NCI-H1694 (cell line): ENCODE results near the gene MOGAT1.
"Not testable (repeated sequence)": the region's sequence is repeated elsewhere in the genome, so short reads cannot be mapped to it uniquely, and the experiment has no call there.

Experiments
- DNase-seq: peaks from one replicate; lab custom pipeline; 2025; lab: John Stamatoyannopoulos, UW

The MOGAT1 gene

GRCh38 chr2:222710736-222711135 is 39.3 kb downstream of the MOGAT1 start:
- no peak for DNase-seq

- no peak for DNase-seq
These were observed 40.0 kb downstream of the MOGAT1 start for GRCh38 chr2:222711315-222711940.

- DNase-seq: no peak
These were observed 41.5 kb downstream of the MOGAT1 start for GRCh38 chr2:222713002-222713401.

- no peak for DNase-seq
These were observed 43.1 kb downstream of the MOGAT1 start for GRCh38 chr2:222714361-222715241.

GRCh38 chr2:222715742-222716141 is 44.3 kb downstream of the MOGAT1 start:
- no peak for DNase-seq

- not testable (repeated sequence) for DNase-seq
These were observed 48.3 kb downstream of the MOGAT1 start for GRCh38 chr2:222719787-222720186.

GRCh38 chr2:222721597-222721996 is 50.1 kb downstream of the MOGAT1 start:
- not testable (repeated sequence) for DNase-seq

- DNase-seq: no peak
These were observed 51.0 kb downstream of the MOGAT1 start for GRCh38 chr2:222722327-222722946.

GRCh38 chr2:222724208-222724607 is 52.8 kb downstream of the MOGAT1 start:
- DNase-seq: no peak

- DNase-seq: no peak
These were observed 57.2 kb downstream of the MOGAT1 start for GRCh38 chr2:222728621-222729020.

GRCh38 chr2:222730366-222730999 is 59.0 kb downstream of the MOGAT1 start:
- DNase-seq: no peak

- no peak for DNase-seq
These were observed 59.8 kb downstream of the MOGAT1 start for GRCh38 chr2:222731201-222731621.

GRCh38 chr2:222732489-222733178 is 61.2 kb downstream of the MOGAT1 start:
- DNase-seq: no peak

GRCh38 chr2:222733470-222733845 is 62.0 kb downstream of the MOGAT1 start:
- DNase-seq: no peak

- no peak for DNase-seq
These were observed 62.6 kb downstream of the MOGAT1 start for GRCh38 chr2:222733846-222734702.

GRCh38 chr2:222734703-222735014 is 63.2 kb downstream of the MOGAT1 start:
- no peak for DNase-seq

GRCh38 chr2:222736301-222736700 is 64.8 kb downstream of the MOGAT1 start:
- no peak for DNase-seq

GRCh38 chr2:222736924-222737323 is 65.5 kb downstream of the MOGAT1 start:
- DNase-seq: no peak

GRCh38 chr2:222738312-222738711 is 66.9 kb downstream of the MOGAT1 start:
- no peak for DNase-seq

- DNase-seq: no peak
These were observed 67.4 kb downstream of the MOGAT1 start for GRCh38 chr2:222738809-222739208.

GRCh38 chr2:222739939-222740338 is 68.5 kb downstream of the MOGAT1 start:
- no peak for DNase-seq
